Measurements from ENCODE around the gene SUPT5H. TPM values are rescaled to one million over a fixed set of nuclear protein-coding genes. Genes with fewer than 3 reads are reported as not detected.

SUPT5H gene
- total and polyA plus RNA-seq, 2 of the 8 experiments (the other 6 are each of a cell fraction or from before 2014, with no cell fraction given): 77.8 to 111 TPM

DNA sequence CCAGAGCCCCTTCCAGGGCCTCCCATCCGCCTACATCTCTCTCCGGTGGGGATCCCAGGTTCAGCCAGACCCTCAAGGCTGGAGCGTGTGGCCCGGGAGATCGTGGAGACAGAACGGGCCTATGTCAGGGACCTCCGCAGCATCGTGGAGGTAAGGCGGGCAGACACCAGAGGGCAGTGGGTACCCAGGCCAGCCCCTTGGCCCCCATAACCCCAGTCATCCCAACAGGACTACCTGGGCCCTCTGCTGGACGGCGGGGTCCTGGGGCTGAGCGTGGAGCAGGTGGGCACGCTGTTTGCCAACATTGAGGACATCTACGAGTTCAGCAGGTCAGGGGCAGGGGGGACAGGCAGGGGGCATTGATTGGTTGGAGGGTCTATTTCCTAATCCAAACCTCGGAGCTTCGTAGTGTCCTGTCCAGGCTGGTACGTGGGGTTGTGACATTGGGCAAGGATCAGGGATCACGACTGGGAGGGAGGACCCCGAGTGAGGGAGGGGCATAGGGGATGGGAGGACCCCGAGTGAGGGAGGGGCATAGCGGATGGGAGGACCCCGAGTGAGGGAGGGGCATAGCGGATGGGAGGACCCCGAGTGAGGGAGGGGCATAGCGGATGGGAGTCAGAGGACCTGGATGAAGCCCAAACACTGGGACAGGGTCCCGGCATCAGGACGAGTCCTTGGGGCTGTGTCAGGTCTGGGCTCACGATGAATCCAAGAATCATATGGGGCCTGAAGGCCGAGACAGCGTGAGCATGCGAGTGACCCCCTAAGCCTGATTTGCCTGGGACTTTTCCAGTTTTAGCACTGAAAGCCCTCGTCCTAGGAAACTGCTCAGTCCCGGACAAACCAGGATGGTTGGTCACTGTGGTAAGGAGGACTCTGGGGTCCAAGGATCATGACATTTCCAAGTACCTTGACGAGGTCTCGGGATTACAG, 30.0 kb upstream of the SUPT5H start:
- H3K9ac ChIP-seq (replicated peaks in 1 of 4; ENCODE audit: extremely low read depth in 1 of 4, low read depth in 3 of 4, low read length in 3 of 4): no peak overlapping the region
- H2BK120ac ChIP-seq (replicated peaks; ENCODE audit: low read depth, low read length): no peak overlapping the region
- H3K23me2 ChIP-seq (ENCODE audit: low read depth, low read length): peaks cover 13% of the 10 kb centered on the region
- no peak overlapping the region for H4K5ac ChIP-seq (ENCODE audit: insufficient read length, low read depth, low read length)
- DNase-seq (ENCODE audit: low read depth in 1 of 2, low spot score in 2 of 2) (peak in 1 of 2 experiments; percentile 67), FAIRE-seq (peak; percentile 50)
- H2BK12ac ChIP-seq (ENCODE audit: low read depth, low read length): no peak overlapping the region
- no peak overlapping the region for H2AK5ac ChIP-seq (ENCODE audit: low read depth, low read length)
- H3K27ac ChIP-seq (ENCODE audit: low read depth, low read length): no peak overlapping the region
- H4K8ac ChIP-seq (ENCODE audit: extremely low read depth, insufficient read depth, low read length): peak overlapping the region; percentile 18; the same call in 1 of the 2 replicates
- H3K36me3 ChIP-seq (ENCODE audit: control insufficient read depth in 2 of 4, insufficient read depth in 4 of 4, low read length in 3 of 4): peaks cover 5 to 22% (median 10%) of the 10 kb centered on the region in 4 experiments
- peaks cover 6 to 17% of the 10 kb centered on the region in 2 experiments; a peak in 3 of 4 replicates for H3K79me2 ChIP-seq (ENCODE audit: control insufficient read depth in 1 of 2, insufficient read depth in 2 of 2, low read length in 2 of 2)
- no peak overlapping the region for H2AFZ ChIP-seq (ENCODE audit: low read length)
- CTCF ChIA-PET (ENCODE audit: partially characterized antibody): interaction anchor here (0.7 to 2.3 kb wide), 14 partner anchors 8 to 128 kb away, joined by 3 to 13 read pairs (median 6); partner anchors contain the start of genes RPS16 and SELENOV
- H3K18ac ChIP-seq (ENCODE audit: extremely low read depth, low read length): no peak overlapping the region
- TF ChIP-seq POLR2A (IDR thresholded peaks at IDR 0.05; ENCODE audit: control extremely low read depth in 1 of 2, low read depth in 2 of 2, low read length in 2 of 2) (peak in 1 of 2 experiments; percentile 65; a peak in 2 of 3 replicates), RAD21 (IDR thresholded peaks at IDR 0.05 in 1 of 2, conservative IDR thresholded peaks at IDR 0.05 in 1 of 2; ENCODE audit: low read depth in 2 of 2, low read length in 2 of 2) (peak; percentile 49 to 66), CREB1 (IDR thresholded peaks at IDR 0.05) (no peak)
- TF ChIP-seq, protein P1, sequence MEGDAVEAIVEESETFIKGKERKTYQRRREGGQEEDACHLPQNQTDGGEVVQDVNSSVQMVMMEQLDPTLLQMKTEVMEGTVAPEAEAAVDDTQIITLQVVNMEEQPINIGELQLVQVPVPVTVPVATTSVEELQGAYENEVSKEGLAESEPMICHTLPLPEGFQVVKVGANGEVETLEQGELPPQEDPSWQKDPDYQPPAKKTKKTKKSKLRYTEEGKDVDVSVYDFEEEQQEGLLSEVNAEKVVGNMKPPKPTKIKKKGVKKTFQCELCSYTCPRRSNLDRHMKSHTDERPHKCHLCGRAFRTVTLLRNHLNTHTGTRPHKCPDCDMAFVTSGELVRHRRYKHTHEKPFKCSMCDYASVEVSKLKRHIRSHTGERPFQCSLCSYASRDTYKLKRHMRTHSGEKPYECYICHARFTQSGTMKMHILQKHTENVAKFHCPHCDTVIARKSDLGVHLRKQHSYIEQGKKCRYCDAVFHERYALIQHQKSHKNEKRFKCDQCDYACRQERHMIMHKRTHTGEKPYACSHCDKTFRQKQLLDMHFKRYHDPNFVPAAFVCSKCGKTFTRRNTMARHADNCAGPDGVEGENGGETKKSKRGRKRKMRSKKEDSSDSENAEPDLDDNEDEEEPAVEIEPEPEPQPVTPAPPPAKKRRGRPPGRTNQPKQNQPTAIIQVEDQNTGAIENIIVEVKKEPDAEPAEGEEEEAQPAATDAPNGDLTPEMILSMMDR (IDR thresholded peaks at IDR 0.05; ENCODE audit: control extremely low read depth in 1 of 3, insufficient read depth in 1 of 3, low read depth in 1 of 3, low read length in 3 of 3): peak; percentile 40 to 86 (median 54)
- no peak overlapping the region for H3K23ac ChIP-seq (ENCODE audit: insufficient read length)
- no peaks in the 10 kb centered on the region for H3K27me3 ChIP-seq (replicated peaks in 1 of 4; ENCODE audit: control insufficient read depth in 3 of 4, extremely low read depth in 1 of 4, insufficient read depth in 3 of 4, low read length in 3 of 4)
- H2BK15ac ChIP-seq (ENCODE audit: low read length): no peak overlapping the region
- H3K9me3 ChIP-seq (ENCODE audit: insufficient read depth in 2 of 2, low read depth in 1 of 2, low read length in 1 of 2): no peaks in the 10 kb centered on the region
- peak overlapping the region; percentile 84 to 86; a peak in 3 of 4 replicates for H3K4me2 ChIP-seq (ENCODE audit: insufficient read depth in 1 of 2, low read depth in 2 of 2, low read length in 2 of 2)
- WGBS, 2 experiments (ENCODE audit: extremely low coverage in 1 of 2, insufficient coverage in 1 of 2, insufficient read length in 1 of 2, insufficient replicate concordance in 2 of 2, low coverage in 1 of 2, low lambda C conversion rate in 2 of 2, missing lambda C conversion rate in 1 of 2): 78% methylated on average over 34 of the region's 35 CpGs; no CpG with 5 or more reads in 1 of the 2 experiments
- H3K4me1 ChIP-seq (replicated peaks in 1 of 4; ENCODE audit: control insufficient read depth in 3 of 4, insufficient read depth in 4 of 4, low read length in 3 of 4): peaks cover 4 to 27% (median 15%) of the 10 kb centered on the region in 4 experiments; a peak in 6 of 7 replicates
- H4K20me1 ChIP-seq (replicated peaks in 1 of 2; ENCODE audit: control insufficient read depth in 1 of 2, insufficient read depth in 2 of 2, low read length in 2 of 2): peaks cover 7 to 22% of the 10 kb centered on the region in 2 experiments
- no peak overlapping the region for H3K56ac ChIP-seq (replicated peaks; ENCODE audit: insufficient read length, low read depth, low read length)
- peak overlapping the region in 2 of 4 experiments; percentile 94 to 97; a peak in 3 of 8 replicates for H3K4me3 ChIP-seq (ENCODE audit: extremely low read depth in 1 of 4, insufficient read depth in 2 of 4, low read depth in 3 of 4, low read length in 4 of 4)
- no peak overlapping the region for H3K14ac ChIP-seq (ENCODE audit: insufficient read length)
- no peak overlapping the region for H2BK20ac ChIP-seq (ENCODE audit: low read length)
- H3K79me1 ChIP-seq (ENCODE audit: low read depth, low read length): no peaks in the 10 kb centered on the region; the same call in 1 of the 2 replicates
- H4K91ac ChIP-seq (replicated peaks; ENCODE audit: insufficient read length, low read length): no peak overlapping the region
- H3K4ac ChIP-seq (replicated peaks; ENCODE audit: insufficient read length, low read depth, low read length): no peak overlapping the region
- POLR2A ChIA-PET (ENCODE audit: partially characterized antibody): interaction anchor here (0.6 to 25.7 kb wide), 10 partner anchors 8 to 104 kb away, joined by 3 to 1154 read pairs (median 6); partner anchors contain the start of genes MED29, PAF1, RPS16 and SAMD4B
- no peak overlapping the region; the same call in 1 of the 2 replicates for H2BK5ac ChIP-seq (ENCODE audit: low read depth, low read length)

Measured in H1 (cell line).